ENCODE data around the gene PCBP3. TPM values are rescaled to one million over a fixed set of nuclear protein-coding genes. Genes with fewer than 3 reads are reported as not detected.

Gene PCBP3
- polyA plus RNA-seq, 1 donor from 2014 or later = 1.7 TPM

GRCh38 chr21:45974073-45975019, 330.8 kb downstream of the PCBP3 start:
- peak overlapping the region; percentile 65 for H3K4me3 ChIP-seq (ENCODE audit: low read length)
- H3K27ac ChIP-seq (ENCODE audit: low read length) = no peak overlapping the region
- H3K4me2 ChIP-seq (ENCODE audit: low read length) = no peak overlapping the region
- no peaks in the 10 kb centered on the region for H3K9me2 ChIP-seq (ENCODE audit: insufficient read depth, low read length)
- no peak overlapping the region for H2AFZ ChIP-seq (ENCODE audit: low read depth, low read length)
- H3K9me3 ChIP-seq (ENCODE audit: low read length) = no peaks in the 10 kb centered on the region
- H3F3A ChIP-seq (ENCODE audit: insufficient read depth, low read length, poor library complexity, severe bottlenecking) = no peaks in the 10 kb centered on the region
- peaks cover 38% of the 10 kb centered on the region for H3K27me3 ChIP-seq (ENCODE audit: insufficient read depth, low read depth, low read length)
- no peaks in the 10 kb centered on the region for H4K20me1 ChIP-seq (ENCODE audit: insufficient read depth)
- TF ChIP-seq EZH2 (IDR thresholded peaks at IDR 0.05; ENCODE audit: borderline replicate concordance, insufficient read depth, low read length, poor library complexity, severe bottlenecking) (no peak), MXI1 (conservative IDR thresholded peaks at IDR 0.05; ENCODE audit: poor library complexity, severe bottlenecking) (no peak), TAF1 (IDR thresholded peaks at IDR 0.05; ENCODE audit: low read depth) (no peak), REST (IDR thresholded peaks at IDR 0.05; ENCODE audit: borderline replicate concordance) (no peak), CTCF (IDR thresholded peaks at IDR 0.05; ENCODE audit: poor library complexity, severe bottlenecking) (no peak), RAD21 (conservative IDR thresholded peaks at IDR 0.05) (no peak), SMC3 (conservative IDR thresholded peaks at IDR 0.05; ENCODE audit: poor library complexity) (no peak), POLR2AphosphoS5 (IDR thresholded peaks at IDR 0.05) (no peak)
- H3K36me3 ChIP-seq (ENCODE audit: insufficient read depth, low read length) = no peaks in the 10 kb centered on the region
- H3K79me2 ChIP-seq (replicated peaks; ENCODE audit: insufficient read depth, low read length) = no peaks in the 10 kb centered on the region
- H3K9ac ChIP-seq (ENCODE audit: low read length) = peak overlapping the region; percentile 50

- H3K36me3 ChIP-seq (ENCODE audit: insufficient read depth, low read length) = no peaks in the 10 kb centered on the region
- no peak overlapping the region for H3K4me3 ChIP-seq (ENCODE audit: low read length)
- H3K27ac ChIP-seq (ENCODE audit: low read length) = no peak overlapping the region
- H3K9me2 ChIP-seq (ENCODE audit: insufficient read depth, low read length) = no peaks in the 10 kb centered on the region
- H4K20me1 ChIP-seq (ENCODE audit: insufficient read depth) = no peaks in the 10 kb centered on the region
- TF ChIP-seq TAF1 (IDR thresholded peaks at IDR 0.05; ENCODE audit: low read depth) (no peak), CTCF (IDR thresholded peaks at IDR 0.05; ENCODE audit: poor library complexity, severe bottlenecking) (no peak), EZH2 (IDR thresholded peaks at IDR 0.05; ENCODE audit: borderline replicate concordance, insufficient read depth, low read length, poor library complexity, severe bottlenecking) (no peak), MXI1 (conservative IDR thresholded peaks at IDR 0.05; ENCODE audit: poor library complexity, severe bottlenecking) (no peak), SMC3 (conservative IDR thresholded peaks at IDR 0.05; ENCODE audit: poor library complexity) (no peak), POLR2AphosphoS5 (IDR thresholded peaks at IDR 0.05) (no peak), REST (IDR thresholded peaks at IDR 0.05; ENCODE audit: borderline replicate concordance) (no peak), EP300 (conservative IDR thresholded peaks at IDR 0.05; ENCODE audit: poor library complexity, severe bottlenecking) (no peak), RAD21 (conservative IDR thresholded peaks at IDR 0.05) (no peak)
- H3K9me3 ChIP-seq (ENCODE audit: low read length) = no peaks in the 10 kb centered on the region
- H2AFZ ChIP-seq (ENCODE audit: low read depth, low read length) = no peak overlapping the region
- no peak overlapping the region for H3K4me2 ChIP-seq (ENCODE audit: low read length)
- no peaks in the 10 kb centered on the region for H3K79me2 ChIP-seq (replicated peaks; ENCODE audit: insufficient read depth, low read length)
- peaks cover 38% of the 10 kb centered on the region for H3K27me3 ChIP-seq (ENCODE audit: insufficient read depth, low read depth, low read length)
- peaks cover under 1% of the 10 kb centered on the region for H3F3A ChIP-seq (ENCODE audit: insufficient read depth, low read length, poor library complexity, severe bottlenecking)
- H3K9ac ChIP-seq (ENCODE audit: low read length) = no peak overlapping the region
These were observed 331.6 kb downstream of the PCBP3 start for GRCh38 chr21:45975020-45975666.

All from neural cell (in vitro differentiated cells).